H1 (cell line): Measurements from ENCODE around the gene KIF13A. TPM values are rescaled to one million over a fixed set of nuclear protein-coding genes. Genes with fewer than 3 reads are reported as not detected.

Source experiments
- CTCF ChIA-PET: fragments of 300-600 bp; sonication (Branson Sonifier 250); formaldehyde crosslinking; loops from one replicate; lab custom pipeline; 2021; ENCODE audit not compliant: partially characterized antibody; lab: Charles Lee
- POLR2A ChIA-PET: fragments of 300-600 bp; sonication (Branson Sonifier 250); formaldehyde crosslinking; loops from one replicate; lab custom pipeline; 2021; ENCODE audit warnings: inconsistent platforms; ENCODE audit not compliant: partially characterized antibody; lab: Charles Lee
- DNase-seq, 2 experiments: peaks; one replicate each; pipeline versions ENCODE4 v3.0.0 to v3.0.0-alpha.2; 2010 to 2022; ENCODE audit warnings: low spot score in 2 of 2, low read depth in 1 of 2, mixed read lengths in 1 of 2
- FAIRE-seq: peaks from 2 replicates; lab custom pipeline; 2011; peaks lifted over from hg19 to GRCh38; lab: Jason Lieb, UNC
- H2AFZ ChIP-seq: 2 replicates; pipeline ENCODE4 v1.8.1; 2012; ENCODE audit warnings: low read length, inconsistent platforms
- H2AK5ac ChIP-seq: 2 replicates; pipeline ENCODE4 v1.6.1; 2013; ENCODE audit warnings: low read depth, low read length
- H2BK120ac ChIP-seq: replicated peaks from 2 replicates; pipeline ENCODE3; 2013; ENCODE audit warnings: low read depth, low read length, inconsistent platforms
- H2BK12ac ChIP-seq: 2 replicates; pipeline ENCODE4 v1.6.1; 2013; ENCODE audit warnings: low read depth, low read length
- H2BK15ac ChIP-seq: 2 replicates; pipeline ENCODE4 v1.6.1; 2013; ENCODE audit warnings: low read length
- H2BK20ac ChIP-seq: 2 replicates; pipeline ENCODE4 v1.6.1; 2013; ENCODE audit warnings: low read length
- H2BK5ac ChIP-seq: 2 replicates; pipeline ENCODE4 v1.6.1; 2013; ENCODE audit warnings: low read depth, low read length
- H3K14ac ChIP-seq: 2 replicates; pipeline ENCODE4 v1.6.1; 2013; ENCODE audit warnings: inconsistent platforms; ENCODE audit not compliant: insufficient read length
- H3K18ac ChIP-seq: 2 replicates; pipeline ENCODE4 v1.6.1; 2013; ENCODE audit warnings: low read length; ENCODE audit errors: extremely low read depth
- H3K23ac ChIP-seq: 2 replicates; pipeline ENCODE4 v1.6.1; 2013; ENCODE audit warnings: inconsistent platforms; ENCODE audit not compliant: insufficient read length
- H3K23me2 ChIP-seq: 2 replicates; pipeline ENCODE4 v1.6.1; 2013; ENCODE audit warnings: low read depth, low read length
- H3K27ac ChIP-seq: 2 replicates; pipeline ENCODE4 v1.6.1; 2011; ENCODE audit warnings: low read depth, low read length, inconsistent platforms
- H3K27me3 ChIP-seq, 4 experiments: replicated peaks in 1 of 4; 1 replicate in 1 of 4; 2 replicates in 3 of 4; pipeline versions ENCODE4 v1.6.1 to v1.8.1; 2011 to 2013; ENCODE audit warnings: low read length in 3 of 4, mild to moderate bottlenecking in 3 of 4, inconsistent platforms in 2 of 4, mixed read lengths in 2 of 4, moderate library complexity in 1 of 4; ENCODE audit not compliant: control insufficient read depth in 3 of 4, insufficient read depth in 3 of 4; ENCODE audit errors: extremely low read depth in 1 of 4
- H3K36me3 ChIP-seq, 4 experiments: 2 replicates each; pipeline versions ENCODE4 v1.6.1 to v1.8.1; 2011 to 2013; ENCODE audit warnings: mild to moderate bottlenecking in 4 of 4, low read length in 3 of 4, moderate library complexity in 2 of 4, control low read depth in 1 of 4, inconsistent platforms in 1 of 4; ENCODE audit not compliant: insufficient read depth in 4 of 4, control insufficient read depth in 2 of 4
- H3K4ac ChIP-seq: replicated peaks from 2 replicates; pipeline ENCODE3; 2013; ENCODE audit warnings: low read length, low read depth, mixed read lengths, inconsistent platforms; ENCODE audit not compliant: insufficient read length
- H3K4me1 ChIP-seq, 4 experiments: replicated peaks in 1 of 4; 1 replicate in 1 of 4; 2 replicates in 3 of 4; pipeline versions ENCODE4 v1.6.1 to v1.8.1; 2011 to 2013; ENCODE audit warnings: low read length in 3 of 4, inconsistent platforms in 2 of 4, mixed read lengths in 1 of 4; ENCODE audit not compliant: insufficient read depth in 4 of 4, control insufficient read depth in 3 of 4
- H3K4me2 ChIP-seq, 2 experiments: 2 replicates each; pipeline versions ENCODE4 v1.6.1 to v1.8.1; 2011 to 2013; ENCODE audit warnings: low read depth in 2 of 2, low read length in 2 of 2, control low read depth in 1 of 2, inconsistent platforms in 1 of 2, mild to moderate bottlenecking in 1 of 2; ENCODE audit not compliant: insufficient read depth in 1 of 2
- H3K4me3 ChIP-seq, 4 experiments: fragments of 200-600, 300-600 bp in 1 of 4; sonication (generic), shearing (Covaris generic), sonication (Bioruptor Twin) in 1 of 4; 2 replicates each; pipeline versions ENCODE4 v1.5.1 to v1.8.1; 2011 to 2016; ENCODE audit warnings: low read length in 4 of 4, low read depth in 3 of 4, control low read depth in 2 of 4, inconsistent platforms in 2 of 4, mild to moderate bottlenecking in 2 of 4, mixed read lengths in 1 of 4, moderate library complexity in 1 of 4; ENCODE audit not compliant: insufficient read depth in 2 of 4; ENCODE audit errors: extremely low read depth in 1 of 4
- H3K56ac ChIP-seq: replicated peaks from 2 replicates; pipeline ENCODE3; 2013; ENCODE audit warnings: low read depth, mild to moderate bottlenecking, mixed read lengths, low read length, inconsistent platforms; ENCODE audit not compliant: insufficient read length
- H3K79me1 ChIP-seq: 2 replicates; pipeline ENCODE4 v1.6.1; 2013; ENCODE audit warnings: low read depth, low read length, control low read depth
- H3K79me2 ChIP-seq, 2 experiments: 2 replicates each; pipeline versions ENCODE4 v1.6.1 to v1.8.1; 2012 to 2013; ENCODE audit warnings: low read length in 2 of 2, mild to moderate bottlenecking in 2 of 2, inconsistent platforms in 1 of 2; ENCODE audit not compliant: insufficient read depth in 2 of 2, control insufficient read depth in 1 of 2
- H3K9ac ChIP-seq, 4 experiments: replicated peaks in 1 of 4; 1 replicate in 1 of 4; 2 replicates in 3 of 4; pipeline versions ENCODE4 v1.6.1 to v1.8.1; 2011 to 2013; ENCODE audit warnings: low read depth in 3 of 4, low read length in 3 of 4, control low read depth in 2 of 4, mild to moderate bottlenecking in 2 of 4, moderate library complexity in 2 of 4, inconsistent platforms in 1 of 4; ENCODE audit errors: extremely low read depth in 1 of 4
- H3K9me3 ChIP-seq, 2 experiments: 2 replicates each; pipeline versions ENCODE4 v1.6.1 to v1.8.1; 2012 to 2013; ENCODE audit warnings: mild to moderate bottlenecking in 2 of 2, moderate library complexity in 2 of 2, control low read depth in 1 of 2, inconsistent platforms in 1 of 2, low read depth in 1 of 2, low read length in 1 of 2, mixed read lengths in 1 of 2; ENCODE audit not compliant: insufficient read depth in 2 of 2
- H4K20me1 ChIP-seq, 2 experiments: replicated peaks in 1 of 2; 2 replicates each; pipeline versions ENCODE3 to v1.8.1; 2011 to 2013; ENCODE audit warnings: inconsistent platforms in 2 of 2, low read length in 2 of 2, mild to moderate bottlenecking in 1 of 2; ENCODE audit not compliant: insufficient read depth in 2 of 2, control insufficient read depth in 1 of 2
- H4K5ac ChIP-seq: 2 replicates; pipeline ENCODE4 v1.6.1; 2013; ENCODE audit warnings: low read length, low read depth, mixed read lengths, inconsistent platforms; ENCODE audit not compliant: insufficient read length
- H4K8ac ChIP-seq: 2 replicates; pipeline ENCODE4 v1.8.0; 2013; ENCODE audit warnings: mild to moderate bottlenecking, moderate library complexity, low read length, inconsistent platforms; ENCODE audit not compliant: insufficient read depth; ENCODE audit errors: extremely low read depth
- H4K91ac ChIP-seq: replicated peaks from 2 replicates; pipeline ENCODE3; 2013; ENCODE audit warnings: low read length, mixed read lengths, inconsistent platforms; ENCODE audit not compliant: insufficient read length
- GABPA ChIP-seq: IDR thresholded peaks from 2 replicates; pipeline ENCODE4 v1.6.1; 2011; ENCODE audit warnings: mild to moderate bottlenecking, low read length, moderate library complexity, borderline replicate concordance; ENCODE audit not compliant: insufficient read depth
- GTF2F1 ChIP-seq: IDR thresholded peaks from 2 replicates; pipeline ENCODE4 v1.6.1; 2012; ENCODE audit warnings: low read depth, low read length, improper control_type of control experiment, borderline replicate concordance
- HDAC2 ChIP-seq, 2 experiments: fragments of 300-600 bp in 1 of 2; sonication (generic) in 1 of 2; IDR thresholded peaks; 2 replicates each; pipeline ENCODE4 v1.6.1; 2011 to 2012; ENCODE audit warnings: low read depth in 2 of 2, low read length in 2 of 2, mild to moderate bottlenecking in 2 of 2, moderate library complexity in 2 of 2, borderline replicate concordance in 1 of 2, inconsistent platforms in 1 of 2
- JUN ChIP-seq: IDR thresholded peaks from 2 replicates; pipeline ENCODE4 v1.6.1; 2011; ENCODE audit warnings: low read depth, mild to moderate bottlenecking, improper control_type of control experiment, low read length
- RNF2 ChIP-seq: fragments of 200-900, 300-1000 bp; sonication (generic); IDR thresholded peaks from 2 replicates; pipeline ENCODE4 v1.7.1; 2016; ENCODE audit warnings: borderline replicate concordance, low read depth, mild to moderate bottlenecking, antibody characterized with exemption, low read length; ENCODE audit not compliant: poor library complexity, severe bottlenecking; ENCODE audit errors: missing control alignments
- SIN3A ChIP-seq, 2 experiments: IDR thresholded peaks in 1 of 2; conservative IDR thresholded peaks in 1 of 2; 2 replicates each; pipeline ENCODE4 v1.6.1; 2011 to 2012; ENCODE audit warnings: low read length in 2 of 2, improper control_type of control experiment in 1 of 2, low read depth in 1 of 2, mild to moderate bottlenecking in 1 of 2
- SP4 ChIP-seq: IDR thresholded peaks from 2 replicates; pipeline ENCODE4 v1.6.1; 2012; ENCODE audit warnings: low read length, inconsistent platforms
- SRF ChIP-seq: IDR thresholded peaks from 2 replicates; pipeline ENCODE4 v1.6.1; 2011; ENCODE audit warnings: mild to moderate bottlenecking, low read depth, low read length, moderate library complexity
- whole genome bisulfite sequencing, 2 experiments: shearing (Covaris generic) in 1 of 2; methylation state at CpG; one replicate each; pipeline versions ENCODE4 v1.1.6 to v1.1.7; 2013 to 2015; ENCODE audit warnings: low lambda C conversion rate in 2 of 2, mixed read lengths in 2 of 2, inconsistent platforms in 1 of 2, low coverage in 1 of 2, missing lambda C conversion rate in 1 of 2; ENCODE audit not compliant: insufficient replicate concordance in 2 of 2, insufficient coverage in 1 of 2, insufficient read length in 1 of 2; ENCODE audit errors: extremely low coverage in 1 of 2, missing lambda C conversion rate in 1 of 2; 5-methylcytosine and 5-hydroxymethylcytosine counted together
- polyA plus RNA-seq, 7 experiments: library from polyadenylated mRNA; depleted of rRNA in 3 of 7; stranded (reverse) in 5 of 7; unstranded in 2 of 7; fragments of >200 nt in 5 of 7; fragments of 200-250 nt in 2 of 7; gene quantifications; 1 replicate in 5 of 7; 2 replicates in 1 of 7; 4 replicates in 1 of 7; pipeline versions ENCODE4 v1.2.1 to v1.2.3, GENCODE V29; 2011 to 2013; ENCODE audit warnings: missing spikeins in 2 of 7, mixed read lengths in 2 of 7
- total RNA-seq: library from RNA; stranded (reverse); fragmentation: NEBNext Ultra II Directional; extraction: Animal tissue kit (Norgen Biotek cat#: 25700); gene quantifications from 2 replicates; pipeline ENCODE4 v1.2.1, GENCODE V29; 2021
- TF ChIP-seq, protein P1 (sequence below): IDR thresholded peaks from 2 replicates; pipeline ENCODE4 v1.6.1; 2011; ENCODE audit warnings: low read length, improper control_type of control experiment
- TF ChIP-seq, protein P2 (sequence below): IDR thresholded peaks from 2 replicates; pipeline ENCODE4 v1.6.1; 2012; ENCODE audit warnings: low read length, inconsistent platforms

Gene KIF13A
- total and polyA plus RNA-seq, 2 of the 8 experiments (the other 6 are each of a cell fraction or from before 2014, with no cell fraction given), result 14.7 to 40.8 TPM

- no peak overlapping the region for H2BK120ac ChIP-seq
- CTCF ChIA-PET, result no interaction called here
- no peaks in the 10 kb centered on the region for H3K4me1 ChIP-seq
- H3K4me2 ChIP-seq, result no peak overlapping the region
- H2BK20ac ChIP-seq, result no peak overlapping the region
- no peak overlapping the region for H2BK15ac ChIP-seq
- no peak overlapping the region for H3K9ac ChIP-seq
- H3K14ac ChIP-seq, result no peak overlapping the region
- H3K27ac ChIP-seq, result no peak overlapping the region
- H3K18ac ChIP-seq, result no peak overlapping the region
- no peaks in the 10 kb centered on the region for H3K36me3 ChIP-seq
- no peak overlapping the region for H2AFZ ChIP-seq
- 87% methylated on average over 6 of the region's 6 CpGs; no CpG with 5 or more reads in 1 of the 2 experiments for WGBS, 2 experiments
- POLR2A ChIA-PET, result interaction anchor here (1.5 kb wide), 1 partner anchor 11 kb away, joined by 5 read pairs; no protein-coding TSS in a partner anchor
- H3K4ac ChIP-seq, result no peak overlapping the region
- H2BK12ac ChIP-seq, result no peak overlapping the region
- no peak for DNase-seq
- H3K79me1 ChIP-seq, result no peaks in the 10 kb centered on the region
- H3K4me3 ChIP-seq, result no peak overlapping the region
- FAIRE-seq, result no peak
- no peak overlapping the region for H2AK5ac ChIP-seq
- H3K79me2 ChIP-seq, result no peaks in the 10 kb centered on the region
- no peak overlapping the region for H3K23ac ChIP-seq
- no peaks in the 10 kb centered on the region for H3K27me3 ChIP-seq
- H2BK5ac ChIP-seq, result no peak overlapping the region
- no peak overlapping the region for H3K56ac ChIP-seq
- no peak overlapping the region for H4K91ac ChIP-seq
- H3K9me3 ChIP-seq, result no peaks in the 10 kb centered on the region
- H4K20me1 ChIP-seq, result no peaks in the 10 kb centered on the region
- no peaks in the 10 kb centered on the region for H3K23me2 ChIP-seq
- no peak overlapping the region for H4K8ac ChIP-seq
- no peak overlapping the region for H4K5ac ChIP-seq
- TF ChIP-seq, protein P1, sequence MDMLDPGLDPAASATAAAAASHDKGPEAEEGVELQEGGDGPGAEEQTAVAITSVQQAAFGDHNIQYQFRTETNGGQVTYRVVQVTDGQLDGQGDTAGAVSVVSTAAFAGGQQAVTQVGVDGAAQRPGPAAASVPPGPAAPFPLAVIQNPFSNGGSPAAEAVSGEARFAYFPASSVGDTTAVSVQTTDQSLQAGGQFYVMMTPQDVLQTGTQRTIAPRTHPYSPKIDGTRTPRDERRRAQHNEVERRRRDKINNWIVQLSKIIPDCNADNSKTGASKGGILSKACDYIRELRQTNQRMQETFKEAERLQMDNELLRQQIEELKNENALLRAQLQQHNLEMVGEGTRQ, result no peak
- no peak for TF ChIP-seq SP4
- TF ChIP-seq GABPA, result no peak
- no peak for TF ChIP-seq JUN
- no peak for TF ChIP-seq HDAC2 (IDR thresholded peaks at IDR 0.05; ENCODE audit: borderline replicate concordance in 1 of 2, low read depth in 2 of 2, low read length in 2 of 2)
- TF ChIP-seq, protein P2, sequence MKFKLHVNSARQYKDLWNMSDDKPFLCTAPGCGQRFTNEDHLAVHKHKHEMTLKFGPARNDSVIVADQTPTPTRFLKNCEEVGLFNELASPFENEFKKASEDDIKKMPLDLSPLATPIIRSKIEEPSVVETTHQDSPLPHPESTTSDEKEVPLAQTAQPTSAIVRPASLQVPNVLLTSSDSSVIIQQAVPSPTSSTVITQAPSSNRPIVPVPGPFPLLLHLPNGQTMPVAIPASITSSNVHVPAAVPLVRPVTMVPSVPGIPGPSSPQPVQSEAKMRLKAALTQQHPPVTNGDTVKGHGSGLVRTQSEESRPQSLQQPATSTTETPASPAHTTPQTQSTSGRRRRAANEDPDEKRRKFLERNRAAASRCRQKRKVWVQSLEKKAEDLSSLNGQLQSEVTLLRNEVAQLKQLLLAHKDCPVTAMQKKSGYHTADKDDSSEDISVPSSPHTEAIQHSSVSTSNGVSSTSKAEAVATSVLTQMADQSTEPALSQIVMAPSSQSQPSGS, result no peak
- no peak for TF ChIP-seq SIN3A (conservative IDR thresholded peaks at IDR 0.05 in 1 of 2, IDR thresholded peaks at IDR 0.05 in 1 of 2; ENCODE audit: low read depth in 1 of 2, low read length in 2 of 2)
- TF ChIP-seq SRF, result no peak
- no peak for TF ChIP-seq RNF2
- TF ChIP-seq GTF2F1, result no peak
Observed at GRCh38 chr6:18034798-18035202, 47.4 kb upstream of the KIF13A start.
